ENCODE data around the gene LRRC4B. TPM values are rescaled to one million over a fixed set of nuclear protein-coding genes. Genes with fewer than 3 reads are reported as not detected.

Gene LRRC4B
- total RNA-seq, 1 donor from 2014 or later = 3.9 TPM

- DNase-seq (no peak), ATAC-seq (no peak)
- peaks cover 66% of the 10 kb centered on the region for H3K27me3 ChIP-seq (ENCODE audit: low read depth)
- H3K9me3 ChIP-seq = no peaks in the 10 kb centered on the region
- peaks cover 6% of the 10 kb centered on the region for H3K4me1 ChIP-seq
- no peak overlapping the region for H3K4me3 ChIP-seq
- intact Hi-C loops (cut with DNase I) = no loop called here
- no peaks in the 10 kb centered on the region for H3K36me3 ChIP-seq
- TF ChIP-seq CTCF (IDR thresholded peaks at IDR 0.05) = no peak
- H3K27ac ChIP-seq = no peak overlapping the region
These were observed 8.6 kb downstream of the LRRC4B start for GRCh38 chr19:50559636-50560035.

DNA sequence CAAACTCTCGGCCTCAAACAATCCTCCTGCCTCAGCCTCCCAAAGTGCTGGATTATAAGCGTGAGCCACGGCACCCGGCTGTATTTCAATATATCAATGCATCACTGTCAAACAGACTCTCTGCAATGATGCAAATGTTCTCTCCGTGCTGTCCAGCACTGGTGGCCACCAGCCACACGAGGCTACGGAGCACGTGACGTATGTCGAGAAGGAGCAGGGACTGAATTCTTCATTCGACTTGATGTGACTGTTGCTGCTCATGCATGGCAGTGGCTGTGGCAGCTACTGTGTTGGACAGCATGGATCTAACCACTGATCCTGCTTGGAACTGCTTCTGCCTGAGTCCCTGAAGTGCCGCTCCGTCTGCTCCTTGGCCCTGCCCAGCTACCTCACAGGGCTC lies 9.8 kb downstream of the LRRC4B start:
- ATAC-seq (no peak), DNase-seq (no peak)
- Histone ChIP-seq H3K36me3 (no peaks in the 10 kb centered on the region), H3K27ac (no peak overlapping the region), H3K9me3 (no peaks in the 10 kb centered on the region), H3K27me3 (ENCODE audit: low read depth) (peaks cover 64% of the 10 kb centered on the region), H3K4me3 (no peak overlapping the region), H3K4me1 (peaks cover 6% of the 10 kb centered on the region)
- intact Hi-C loops (cut with DNase I) = no loop called here
- no peak for TF ChIP-seq CTCF (IDR thresholded peaks at IDR 0.05)

DNA sequence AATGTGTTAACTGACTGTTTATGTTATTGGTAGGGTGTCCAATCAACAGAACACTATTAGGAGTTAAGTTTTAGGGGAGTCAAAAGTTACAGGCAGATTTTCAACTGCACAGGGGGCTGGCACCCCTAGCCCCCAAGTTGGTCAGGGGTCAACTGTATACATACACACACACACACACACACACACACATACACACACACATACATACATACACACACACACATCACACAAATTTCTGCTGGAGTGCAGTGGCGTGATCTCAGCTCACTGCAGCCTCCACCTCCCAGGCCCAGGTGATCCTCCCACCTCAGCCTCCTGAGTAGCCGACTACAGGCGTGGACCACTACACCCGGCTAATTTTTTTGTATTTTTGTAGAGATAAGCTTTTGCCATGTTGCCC lies 10.2 kb downstream of the LRRC4B start:
- Histone ChIP-seq H3K9me3 (no peaks in the 10 kb centered on the region), H3K27me3 (ENCODE audit: low read depth) (peaks cover 65% of the 10 kb centered on the region), H3K27ac (no peak overlapping the region), H3K4me3 (no peak overlapping the region), H3K4me1 (peaks cover 6% of the 10 kb centered on the region), H3K36me3 (no peaks in the 10 kb centered on the region)
- TF ChIP-seq CTCF (IDR thresholded peaks at IDR 0.05) = no peak
- intact Hi-C loops (cut with DNase I) = no loop called here
- DNase-seq (no peak), ATAC-seq (no peak)

GRCh38 chr19:50557009-50557613 lies 11.1 kb downstream of the LRRC4B start:
- H3K27me3 ChIP-seq (ENCODE audit: low read depth) = peaks cover 62% of the 10 kb centered on the region
- ATAC-seq (no peak), DNase-seq (no peak)
- no peaks in the 10 kb centered on the region for H3K36me3 ChIP-seq
- no peak for TF ChIP-seq CTCF (IDR thresholded peaks at IDR 0.05)
- no peaks in the 10 kb centered on the region for H3K9me3 ChIP-seq
- intact Hi-C loops (cut with DNase I) = no loop called here
- peak overlapping the region; percentile 51 for H3K4me3 ChIP-seq
- no peak overlapping the region for H3K27ac ChIP-seq
- peaks cover 6% of the 10 kb centered on the region for H3K4me1 ChIP-seq

DNA sequence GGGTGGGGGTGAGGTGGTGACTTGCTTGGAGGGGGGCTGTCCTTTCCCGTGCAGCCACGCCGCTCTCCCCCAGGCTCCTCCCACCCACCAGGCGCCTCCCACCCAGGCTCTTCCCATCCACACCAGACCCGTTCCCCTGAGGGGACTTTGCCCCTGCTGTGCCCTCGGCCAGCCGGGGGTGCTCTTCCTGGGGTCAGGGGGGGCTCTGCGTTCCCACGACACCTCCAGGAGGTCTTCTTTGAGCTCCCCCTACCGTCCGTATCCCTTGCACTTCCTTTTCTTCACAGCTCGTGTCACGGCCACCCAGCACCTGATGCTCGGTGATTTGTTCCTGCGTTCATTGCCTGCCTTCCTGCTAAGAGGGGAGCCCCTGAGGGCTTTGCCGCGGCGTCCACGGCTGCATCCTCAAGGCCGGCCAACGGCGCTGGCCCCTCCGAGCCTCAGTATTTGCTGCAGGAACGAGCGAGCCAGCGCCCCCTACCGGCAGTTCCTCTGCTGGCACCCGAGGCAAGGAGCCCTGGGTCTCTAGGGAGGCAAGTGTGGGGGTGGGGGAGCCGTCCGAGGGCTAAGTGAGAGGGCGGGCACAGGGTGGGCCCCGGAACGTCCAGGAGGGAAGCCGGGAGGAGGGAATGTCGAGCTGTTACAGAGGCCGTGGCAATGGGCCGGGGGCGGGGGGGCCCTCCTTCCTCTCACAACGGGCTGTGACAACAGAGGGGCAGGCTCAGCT lies 11.8 kb downstream of the LRRC4B start:
- H3K9me3 ChIP-seq = no peaks in the 10 kb centered on the region
- H3K27ac ChIP-seq = no peak overlapping the region
- no peaks in the 10 kb centered on the region for H3K36me3 ChIP-seq
- TF ChIP-seq CTCF (IDR thresholded peaks at IDR 0.05) = peak; percentile 71
- ATAC-seq = peak; percentile 76 to 78
- peaks cover 61% of the 10 kb centered on the region for H3K27me3 ChIP-seq (ENCODE audit: low read depth)
- intact Hi-C loops (cut with DNase I) = no loop called here
- peak; percentile 81 for DNase-seq
- H3K4me3 ChIP-seq = peak overlapping the region; percentile 51
- H3K4me1 ChIP-seq = peaks cover 6% of the 10 kb centered on the region

Data from lower lobe of right lung (tissue), 2 donors.